HepG2 (cell line): ENCODE measurements around the gene DDRGK1. TPM values are rescaled to one million over a fixed set of nuclear protein-coding genes. Genes with fewer than 3 reads are reported as not detected.

ENCODE experiments used
- ASH2L ChIP-seq: fragments of 300-600, 200-600 bp; sonication (generic); IDR thresholded peaks from 2 replicates; pipeline ENCODE4 v1.7.0; 2017; ENCODE audit warnings: low read depth, mild to moderate bottlenecking, moderate library complexity, mixed read lengths, low read length; ENCODE audit not compliant: insufficient read length
- ATF7 ChIP-seq, 2 experiments: fragments of 450-650 bp in 1 of 2; sonication (generic) in 1 of 2; formaldehyde crosslinking in 1 of 2; IDR thresholded peaks; 2 replicates each; pipeline versions ENCODE4 v1.4.0 to v1.6.1; 2016 to 2020; ENCODE audit warnings: antibody characterized with exemption in 1 of 2, mild to moderate bottlenecking in 1 of 2, missing genetic modification reagents in 1 of 2
- FOXK2 ChIP-seq: fragments of 450-650 bp; IDR thresholded peaks from 2 replicates; pipeline ENCODE4 v1.6.1; 2016
- MTA1 ChIP-seq: sonication (generic); formaldehyde crosslinking; IDR thresholded peaks from 2 replicates; pipeline ENCODE4 v1.4.0; 2020; ENCODE audit warnings: missing genetic modification reagents, mild to moderate bottlenecking, borderline replicate concordance
- SALL1 ChIP-seq: sonication (generic); formaldehyde crosslinking; IDR thresholded peaks from 2 replicates; pipeline ENCODE4 v1.8.0; 2022; ENCODE audit warnings: mild to moderate bottlenecking, missing genetic modification reagents
- TARDBP ChIP-seq: sonication (generic); formaldehyde crosslinking; IDR thresholded peaks from 2 replicates; pipeline ENCODE4 v1.8.0; 2022; ENCODE audit warnings: mild to moderate bottlenecking, missing genetic modification reagents
- TBX2 ChIP-seq: sonication (generic); formaldehyde crosslinking; IDR thresholded peaks from 2 replicates; pipeline ENCODE4 v1.5.0; 2020; ENCODE audit warnings: missing genetic modification reagents, mild to moderate bottlenecking, borderline replicate concordance
- ZBTB3 ChIP-seq: sonication (generic); formaldehyde crosslinking; IDR thresholded peaks from 2 replicates; pipeline ENCODE4 v1.4.0; 2020; ENCODE audit warnings: low read depth, mild to moderate bottlenecking, moderate library complexity, missing genetic modification reagents, borderline replicate concordance
- ZC3H13 ChIP-seq: sonication (generic); formaldehyde crosslinking; IDR thresholded peaks from 2 replicates; pipeline ENCODE4 v1.8.1; 2023; ENCODE audit warnings: mild to moderate bottlenecking, missing genetic modification reagents, moderate library complexity
- ZNF552 ChIP-seq: sonication (generic); formaldehyde crosslinking; IDR thresholded peaks from 2 replicates; pipeline ENCODE4 v1.9.0; 2022; ENCODE audit warnings: missing genetic modification reagents, mild to moderate bottlenecking, borderline replicate concordance
- ZNF652 ChIP-seq: IDR thresholded peaks from 2 replicates; pipeline ENCODE4 v1.6.1; 2016; ENCODE audit warnings: low read depth, borderline replicate concordance
- ZNF780A ChIP-seq: sonication (generic); formaldehyde crosslinking; IDR thresholded peaks from 2 replicates; pipeline ENCODE4 v1.8.0; 2022; ENCODE audit warnings: mild to moderate bottlenecking, missing genetic modification reagents, moderate library complexity
- polyA plus RNA-seq, 8 experiments: library from polyadenylated mRNA; depleted of rRNA in 3 of 8; stranded (reverse) in 7 of 8; unstranded in 1 of 8; fragments of >200 nt; fragmentation: Illumina TruSeq in 4 of 8; extraction: Trizol in 4 of 8; gene quantifications; 2 replicates each; pipeline versions ENCODE4 v1.2.1 to v1.2.3, GENCODE V29; 2011 to 2016; ENCODE audit warnings: low read depth in 4 of 8, missing spikeins in 1 of 8, mixed read lengths in 1 of 8; ENCODE audit not compliant: insufficient read depth in 1 of 8
- total RNA-seq, 5 experiments: library from RNA; depleted of rRNA; stranded (reverse); fragments of >200 nt; fragmentation: Illumina TruSeq; extraction: Trizol; gene quantifications; 2 replicates each; pipeline ENCODE4 v1.2.3, GENCODE V29; 2016; ENCODE audit warnings: low read depth in 1 of 5
- TF ChIP-seq, protein P1 (sequence below): sonication (generic); formaldehyde crosslinking; IDR thresholded peaks from 2 replicates; pipeline ENCODE4 v1.4.0; 2020; ENCODE audit warnings: missing genetic modification reagents
- TF ChIP-seq, protein P2 (sequence below): sonication (generic); formaldehyde crosslinking; IDR thresholded peaks from one replicate; pipeline ENCODE4 v1.5.1; 2020; ENCODE audit warnings: mild to moderate bottlenecking, missing genetic modification reagents; ENCODE audit errors: not compliant biosample characterization
- TF ChIP-seq, protein P3 (sequence below): sonication (generic); formaldehyde crosslinking; IDR thresholded peaks from 2 replicates; pipeline ENCODE4 v1.5.1; 2020; ENCODE audit warnings: mild to moderate bottlenecking, missing genetic modification reagents, borderline replicate concordance
- TF ChIP-seq, protein P4 (sequence below): sonication (generic); formaldehyde crosslinking; IDR thresholded peaks from 2 replicates; pipeline ENCODE4 v1.4.0; 2020; ENCODE audit warnings: low read depth, mild to moderate bottlenecking, missing genetic modification reagents

DDRGK1 gene
- total and polyA plus RNA-seq, 2 of the 13 experiments (the other 11 are each of a cell fraction or from before 2014, with no cell fraction given) = 96.7 to 149 TPM

DNA sequence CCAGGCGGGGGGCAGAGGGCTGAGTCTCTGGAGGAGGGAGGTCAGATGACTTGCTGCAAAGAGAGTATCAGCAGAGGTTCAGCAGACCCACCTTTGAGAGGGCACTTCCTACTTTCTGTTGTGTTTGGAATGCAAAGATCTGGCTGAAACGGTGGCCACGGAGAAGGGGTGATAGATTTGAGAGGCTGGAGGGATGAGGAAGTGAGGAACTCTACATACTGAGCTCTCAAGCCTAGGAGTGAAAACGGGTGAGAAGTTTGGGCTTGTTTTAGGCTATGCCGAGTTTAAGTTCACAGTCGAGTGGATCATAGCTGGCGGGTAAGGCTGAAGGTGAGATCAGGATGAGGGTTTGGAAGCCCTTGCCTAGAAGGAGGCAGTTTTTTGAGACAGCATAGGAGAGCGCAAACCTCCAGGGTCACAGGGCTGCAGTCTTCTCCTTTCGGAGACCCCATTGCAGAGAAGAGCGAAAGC, 4.3 kb upstream of the DDRGK1 start (continued):
- TF ChIP-seq, protein P1, sequence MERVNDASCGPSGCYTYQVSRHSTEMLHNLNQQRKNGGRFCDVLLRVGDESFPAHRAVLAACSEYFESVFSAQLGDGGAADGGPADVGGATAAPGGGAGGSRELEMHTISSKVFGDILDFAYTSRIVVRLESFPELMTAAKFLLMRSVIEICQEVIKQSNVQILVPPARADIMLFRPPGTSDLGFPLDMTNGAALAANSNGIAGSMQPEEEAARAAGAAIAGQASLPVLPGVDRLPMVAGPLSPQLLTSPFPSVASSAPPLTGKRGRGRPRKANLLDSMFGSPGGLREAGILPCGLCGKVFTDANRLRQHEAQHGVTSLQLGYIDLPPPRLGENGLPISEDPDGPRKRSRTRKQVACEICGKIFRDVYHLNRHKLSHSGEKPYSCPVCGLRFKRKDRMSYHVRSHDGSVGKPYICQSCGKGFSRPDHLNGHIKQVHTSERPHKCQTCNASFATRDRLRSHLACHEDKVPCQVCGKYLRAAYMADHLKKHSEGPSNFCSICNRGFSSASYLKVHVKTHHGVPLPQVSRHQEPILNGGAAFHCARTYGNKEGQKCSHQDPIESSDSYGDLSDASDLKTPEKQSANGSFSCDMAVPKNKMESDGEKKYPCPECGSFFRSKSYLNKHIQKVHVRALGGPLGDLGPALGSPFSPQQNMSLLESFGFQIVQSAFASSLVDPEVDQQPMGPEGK (CRISPR knock-in tag) = no peak
- TF ChIP-seq ZNF552 = no peak
- TF ChIP-seq ASH2L = no peak
- peak; percentile 46; the same call in 1 of the 2 replicates for TF ChIP-seq TBX2 (CRISPR knock-in tag)
- TF ChIP-seq, protein P2, sequence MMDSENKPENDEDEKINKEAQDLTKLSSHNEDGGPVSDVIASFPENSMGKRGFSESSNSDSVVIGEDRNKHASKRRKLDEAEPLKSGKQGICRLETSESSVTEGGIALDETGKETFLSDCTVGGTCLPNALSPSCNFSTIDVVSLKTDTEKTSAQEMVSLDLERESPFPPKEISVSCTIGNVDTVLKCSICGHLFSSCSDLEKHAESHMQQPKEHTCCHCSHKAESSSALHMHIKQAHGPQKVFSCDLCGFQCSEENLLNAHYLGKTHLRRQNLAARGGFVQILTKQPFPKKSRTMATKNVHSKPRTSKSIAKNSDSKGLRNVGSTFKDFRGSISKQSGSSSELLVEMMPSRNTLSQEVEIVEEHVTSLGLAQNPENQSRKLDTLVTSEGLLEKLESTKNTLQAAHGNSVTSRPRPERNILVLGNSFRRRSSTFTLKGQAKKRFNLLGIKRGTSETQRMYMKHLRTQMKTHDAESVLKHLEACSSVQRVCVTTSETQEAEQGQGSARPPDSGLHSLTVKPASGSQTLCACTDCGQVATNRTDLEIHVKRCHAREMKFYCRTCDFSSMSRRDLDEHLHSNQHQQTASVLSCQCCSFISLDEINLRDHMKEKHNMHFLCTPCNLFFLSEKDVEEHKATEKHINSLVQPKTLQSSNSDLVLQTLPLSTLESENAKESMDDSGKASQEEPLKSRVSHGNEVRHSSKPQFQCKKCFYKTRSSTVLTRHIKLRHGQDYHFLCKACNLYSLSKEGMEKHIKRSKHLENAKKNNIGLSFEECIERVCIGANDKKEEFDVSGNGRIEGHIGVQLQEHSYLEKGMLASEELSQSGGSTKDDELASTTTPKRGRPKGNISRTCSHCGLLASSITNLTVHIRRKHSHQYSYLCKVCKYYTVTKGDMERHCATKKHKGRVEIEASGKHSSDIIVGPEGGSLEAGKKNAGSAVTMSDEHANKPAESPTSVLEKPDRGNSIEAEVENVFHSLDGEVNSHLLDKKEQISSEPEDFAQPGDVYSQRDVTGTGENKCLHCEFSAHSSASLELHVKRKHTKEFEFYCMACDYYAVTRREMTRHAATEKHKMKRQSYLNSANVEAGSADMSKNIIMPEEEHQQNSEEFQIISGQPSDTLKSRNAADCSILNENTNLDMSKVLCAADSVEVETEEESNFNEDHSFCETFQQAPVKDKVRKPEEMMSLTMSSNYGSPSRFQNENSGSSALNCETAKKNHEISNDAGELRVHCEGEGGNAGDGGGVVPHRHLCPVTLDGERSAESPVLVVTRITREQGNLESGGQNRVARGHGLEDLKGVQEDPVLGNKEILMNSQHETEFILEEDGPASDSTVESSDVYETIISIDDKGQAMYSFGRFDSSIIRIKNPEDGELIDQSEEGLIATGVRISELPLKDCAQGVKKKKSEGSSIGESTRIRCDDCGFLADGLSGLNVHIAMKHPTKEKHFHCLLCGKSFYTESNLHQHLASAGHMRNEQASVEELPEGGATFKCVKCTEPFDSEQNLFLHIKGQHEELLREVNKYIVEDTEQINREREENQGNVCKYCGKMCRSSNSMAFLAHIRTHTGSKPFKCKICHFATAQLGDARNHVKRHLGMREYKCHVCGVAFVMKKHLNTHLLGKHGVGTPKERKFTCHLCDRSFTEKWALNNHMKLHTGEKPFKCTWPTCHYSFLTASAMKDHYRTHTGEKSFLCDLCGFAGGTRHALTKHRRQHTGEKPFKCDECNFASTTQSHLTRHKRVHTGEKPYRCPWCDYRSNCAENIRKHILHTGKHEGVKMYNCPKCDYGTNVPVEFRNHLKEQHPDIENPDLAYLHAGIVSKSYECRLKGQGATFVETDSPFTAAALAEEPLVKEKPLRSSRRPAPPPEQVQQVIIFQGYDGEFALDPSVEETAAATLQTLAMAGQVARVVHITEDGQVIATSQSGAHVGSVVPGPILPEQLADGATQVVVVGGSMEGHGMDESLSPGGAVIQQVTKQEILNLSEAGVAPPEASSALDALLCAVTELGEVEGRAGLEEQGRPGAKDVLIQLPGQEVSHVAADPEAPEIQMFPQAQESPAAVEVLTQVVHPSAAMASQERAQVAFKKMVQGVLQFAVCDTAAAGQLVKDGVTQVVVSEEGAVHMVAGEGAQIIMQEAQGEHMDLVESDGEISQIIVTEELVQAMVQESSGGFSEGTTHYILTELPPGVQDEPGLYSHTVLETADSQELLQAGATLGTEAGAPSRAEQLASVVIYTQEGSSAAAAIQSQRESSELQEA = peak; percentile 7
- no peak for TF ChIP-seq SALL1
- no peak for TF ChIP-seq ZBTB3
- TF ChIP-seq ZNF652 = no peak
- TF ChIP-seq TARDBP (CRISPR knock-in tag) = no peak
- no peak for TF ChIP-seq ZNF780A
- TF ChIP-seq ZC3H13 (CRISPR knock-in tag) = no peak
- no peak for TF ChIP-seq ATF7 (IDR thresholded peaks at IDR 0.05)
- TF ChIP-seq ATF7 (CRISPR knock-in tag; IDR thresholded peaks at IDR 0.05) = no peak
- no peak for TF ChIP-seq MTA1 (CRISPR knock-in tag)
- TF ChIP-seq FOXK2 = 0 out of 2 replicates have a peak, but pooled peaks have one; percentile 9
- TF ChIP-seq, protein P3, sequence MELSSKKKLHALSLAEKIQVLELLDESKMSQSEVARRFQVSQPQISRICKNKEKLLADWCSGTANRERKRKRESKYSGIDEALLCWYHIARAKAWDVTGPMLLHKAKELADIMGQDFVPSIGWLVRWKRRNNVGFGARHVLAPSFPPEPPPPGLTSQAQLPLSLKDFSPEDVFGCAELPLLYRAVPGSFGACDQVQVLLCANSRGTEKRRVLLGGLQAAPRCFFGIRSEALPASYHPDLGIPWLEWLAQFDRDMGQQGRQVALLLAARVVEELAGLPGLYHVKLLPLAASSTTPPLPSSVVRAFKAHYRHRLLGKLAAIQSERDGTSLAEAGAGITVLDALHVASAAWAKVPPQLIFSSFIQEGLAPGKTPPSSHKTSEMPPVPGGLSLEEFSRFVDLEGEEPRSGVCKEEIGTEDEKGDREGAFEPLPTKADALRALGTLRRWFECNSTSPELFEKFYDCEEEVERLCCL = peak; percentile 30; the same call in 1 of the 2 replicates
- TF ChIP-seq, protein P4, sequence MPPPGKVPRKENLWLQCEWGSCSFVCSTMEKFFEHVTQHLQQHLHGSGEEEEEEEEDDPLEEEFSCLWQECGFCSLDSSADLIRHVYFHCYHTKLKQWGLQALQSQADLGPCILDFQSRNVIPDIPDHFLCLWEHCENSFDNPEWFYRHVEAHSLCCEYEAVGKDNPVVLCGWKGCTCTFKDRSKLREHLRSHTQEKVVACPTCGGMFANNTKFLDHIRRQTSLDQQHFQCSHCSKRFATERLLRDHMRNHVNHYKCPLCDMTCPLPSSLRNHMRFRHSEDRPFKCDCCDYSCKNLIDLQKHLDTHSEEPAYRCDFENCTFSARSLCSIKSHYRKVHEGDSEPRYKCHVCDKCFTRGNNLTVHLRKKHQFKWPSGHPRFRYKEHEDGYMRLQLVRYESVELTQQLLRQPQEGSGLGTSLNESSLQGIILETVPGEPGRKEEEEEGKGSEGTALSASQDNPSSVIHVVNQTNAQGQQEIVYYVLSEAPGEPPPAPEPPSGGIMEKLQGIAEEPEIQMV (CRISPR knock-in tag) = 0 out of 2 replicates have a peak, but pooled peaks have one; percentile 15
